ENCODE measurements around the gene PRKAA1.

GRCh38 chr5:40838086-40838485, 39.9 kb upstream of the PRKAA1 start:
- TF ChIP-seq CTCF (conservative IDR thresholded peaks at IDR 0.05; ENCODE audit: low read length): no peak
- no peak for TF ChIP-seq EZH2phosphoT487 (IDR thresholded peaks at IDR 0.05; ENCODE audit: borderline replicate concordance)

Data from Loucy (cell line).